GM12878 (cell line): ENCODE results near the gene OSM. TPM values are rescaled to one million over a fixed set of nuclear protein-coding genes. Genes with fewer than 3 reads are reported as not detected.

Source experiments
- ATAC-seq: fragments of 200-7000 bp; cut with Tn5 transposase; 3 replicates; pipeline ENCODE4 v1.9.1; 2020; ENCODE audit warnings: mild to moderate bottlenecking, moderate library complexity
- BruUV-seq: library from RNA; stranded (reverse); fragments of 400-500 nt; replicated peaks from 2 replicates; lab custom pipeline; 2021; lab: Mats Ljungman, UMichigan
- CTCF ChIA-PET: fragments of 300-600 bp; sonication (Branson Sonifier 250); formaldehyde crosslinking; extraction: SDS; loops from one replicate; lab custom pipeline; 2021; ENCODE audit warnings: inconsistent platforms; lab: Yijun Ruan, JAX
- POLR2A ChIA-PET: fragments of 350-600 bp; formaldehyde crosslinking; extraction: SDS; loops from one replicate; lab custom pipeline; 2021; ENCODE audit warnings: inconsistent platforms; lab: Charles Lee
- RAD21 ChIA-PET: fragments of 300-600 bp; sonication (Branson Sonifier 250); formaldehyde crosslinking; loops from one replicate; lab custom pipeline; 2023; ENCODE audit warnings: antibody characterized with exemption; ENCODE audit not compliant: unreplicated experiment; lab: Charles Lee
- SMC1A ChIA-PET: fragments of 300-600 bp; sonication (Branson Sonifier 250); formaldehyde crosslinking; loops from one replicate; lab custom pipeline; 2023; ENCODE audit not compliant: unreplicated experiment, uncharacterized antibody; lab: Charles Lee
- DNase-seq: peaks from one replicate; pipeline ENCODE4 v3.0.0-alpha.2; 2011; ENCODE audit warnings: low read depth, low spot score
- FAIRE-seq: peaks from 3 replicates; lab custom pipeline; 2011; peaks lifted over from hg19 to GRCh38; lab: Jason Lieb, UNC
- H2AFZ ChIP-seq: 2 replicates; pipeline ENCODE4 v1.6.0; 2011; ENCODE audit warnings: low read depth, low read length, control low read depth; ENCODE audit not compliant: control insufficient read depth
- H3K27ac ChIP-seq: 2 replicates; pipeline ENCODE4 v1.5.1; 2011; ENCODE audit warnings: control low read depth; ENCODE audit not compliant: control insufficient read depth, insufficient read depth
- H3K27me3 ChIP-seq, 2 experiments: replicated peaks in 1 of 2; 2 replicates each; pipeline versions ENCODE4 v1.6.0 to v1.6.1; 2011; ENCODE audit warnings: low read length in 1 of 2; ENCODE audit not compliant: control insufficient read depth in 2 of 2, insufficient read depth in 2 of 2
- H3K36me3 ChIP-seq, 2 experiments: 2 replicates each; pipeline ENCODE4 v1.5.1; 2011; ENCODE audit warnings: low read length in 1 of 2; ENCODE audit not compliant: control insufficient read depth in 2 of 2, insufficient read depth in 2 of 2
- H3K4me1 ChIP-seq: 2 replicates; pipeline ENCODE4 v1.6.1; 2011; ENCODE audit warnings: mild to moderate bottlenecking, low read length, moderate library complexity, mixed read lengths; ENCODE audit not compliant: control insufficient read depth, insufficient read depth
- H3K4me2 ChIP-seq: 2 replicates; pipeline ENCODE4 v1.6.0; 2011; ENCODE audit warnings: control low read depth; ENCODE audit not compliant: control insufficient read depth, insufficient read depth
- H3K4me3 ChIP-seq: fragments of 200-600 bp; sonication (generic); 2 replicates; pipeline ENCODE4 v1.5.1; 2016
- H3K79me2 ChIP-seq: 2 replicates; pipeline ENCODE4 v1.6.0; 2011; ENCODE audit warnings: low read length; ENCODE audit not compliant: control insufficient read depth, insufficient read depth
- H3K9ac ChIP-seq: 2 replicates; pipeline ENCODE4 v1.8.0; 2011; ENCODE audit warnings: low read length, control low read depth, mixed read lengths; ENCODE audit not compliant: control insufficient read depth, insufficient read depth
- H3K9me3 ChIP-seq: replicated peaks from 3 replicates; pipeline ENCODE4 v1.5.1; 2011; ENCODE audit warnings: mild to moderate bottlenecking, low read length; ENCODE audit not compliant: control insufficient read depth, insufficient read depth
- H4K20me1 ChIP-seq: 2 replicates; pipeline ENCODE4 v1.6.0; 2011; ENCODE audit not compliant: control insufficient read depth, insufficient read depth
- CREM ChIP-seq: IDR thresholded peaks from 2 replicates; pipeline ENCODE4 v1.6.1; 2014; ENCODE audit warnings: antibody characterized with exemption, low read depth
- FOS ChIP-seq: IDR thresholded peaks from 3 replicates; pipeline ENCODE4 v1.6.1; 2011; ENCODE audit warnings: borderline replicate concordance; ENCODE audit not compliant: insufficient read length; ENCODE audit errors: extremely low read depth
- FOXM1 ChIP-seq: IDR thresholded peaks from 2 replicates; pipeline ENCODE4 v1.6.1; 2012; ENCODE audit warnings: low read depth, mild to moderate bottlenecking, inconsistent platforms, low read length, moderate library complexity
- NFIC ChIP-seq: IDR thresholded peaks from 2 replicates; pipeline ENCODE4 v1.6.1; 2012; ENCODE audit warnings: low read depth, mild to moderate bottlenecking, inconsistent platforms, low read length, moderate library complexity
- NFYB ChIP-seq: IDR thresholded peaks from 2 replicates; pipeline ENCODE4 v1.6.1; 2011; ENCODE audit warnings: low read depth, mild to moderate bottlenecking, low read length, improper control_type of control experiment, moderate library complexity; ENCODE audit not compliant: insufficient read depth
- RAD51 ChIP-seq: fragments of 450-650 bp; IDR thresholded peaks from 2 replicates; pipeline ENCODE4 v1.6.1; 2016; ENCODE audit warnings: moderate library complexity, mild to moderate bottlenecking, inconsistent platforms
- ZBTB11 ChIP-seq: fragments of 450-650 bp; formaldehyde crosslinking; IDR thresholded peaks from 2 replicates; pipeline ENCODE4 v1.5.0; 2022; ENCODE audit warnings: mild to moderate bottlenecking, missing genetic modification characterization
- ZNF207 ChIP-seq: fragments of 450-650 bp; IDR thresholded peaks from 2 replicates; pipeline ENCODE4 v1.6.1; 2014; ENCODE audit warnings: antibody characterized with exemption, mild to moderate bottlenecking, borderline replicate concordance
- ZNF24 ChIP-seq: fragments of 450-650 bp; IDR thresholded peaks from 2 replicates; pipeline ENCODE4 v1.6.1; 2017; ENCODE audit warnings: antibody characterized with exemption, mild to moderate bottlenecking
- WGBS: methylation state at CpG from one replicate; pipeline ENCODE4 v1.1.6; 2016; ENCODE audit warnings: low lambda C conversion rate; ENCODE audit not compliant: insufficient replicate concordance, insufficient coverage; ENCODE audit errors: missing lambda C conversion rate; 5-methylcytosine and 5-hydroxymethylcytosine counted together
- in situ Hi-C: fragments of 300-500 bp; cut with MboI; formaldehyde crosslinking; loops from 9 replicates; pipeline ENCODE4 v1.14.3; 2018; ENCODE audit warnings: mixed read lengths
- intact Hi-C: fragments of 100-400 bp; cut with micrococcal nuclease; formaldehyde crosslinking; loops from one replicate; pipeline ENCODE4 v1.14.2; 2022; ENCODE audit not compliant: unreplicated experiment
- polyA plus RNA-seq, 11 experiments: library from polyadenylated mRNA; depleted of rRNA in 4 of 11; unstranded in 6 of 11; stranded (reverse) in 5 of 11; fragments of >200 nt; fragmentation: Nextera tagmentation in 4 of 11; fragmentation: Illumina TruSeq in 1 of 11; extraction: Ambion mirVana in 4 of 11; extraction: Trizol in 1 of 11; gene quantifications; 1 replicate in 1 of 11; 2 replicates in 10 of 11; pipeline versions ENCODE4 v1.2.1 to v1.2.3, GENCODE V29; 2011 to 2016; ENCODE audit warnings: inconsistent platforms in 2 of 11, missing spikeins in 2 of 11, low read depth in 1 of 11
- total RNA-seq, 4 experiments: library from RNA; depleted of rRNA in 3 of 4; stranded (reverse); fragments of >200 nt in 3 of 4; fragmentation: Illumina TruSeq in 1 of 4; extraction: Trizol in 1 of 4; gene quantifications; 2 replicates each; pipeline versions ENCODE4 v1.2.1 to v1.2.3, GENCODE V29; 2013 to 2021
- TF ChIP-seq, protein P1 (sequence below): fragments of 450-650 bp; IDR thresholded peaks from 2 replicates; pipeline ENCODE4 v1.6.1; 2018; ENCODE audit warnings: borderline replicate concordance, mild to moderate bottlenecking; ENCODE audit not compliant: partially characterized antibody
- TF ChIP-seq, protein P2 (sequence below): fragments of 450-650 bp; formaldehyde crosslinking; IDR thresholded peaks from 2 replicates; pipeline ENCODE4 v1.4.0; 2020; ENCODE audit warnings: mild to moderate bottlenecking, moderate library complexity
- TF ChIP-seq, protein P3 (sequence below): IDR thresholded peaks from 2 replicates; pipeline ENCODE4 v1.6.1; 2011; ENCODE audit warnings: mild to moderate bottlenecking, low read depth, low read length, moderate library complexity; ENCODE audit not compliant: insufficient replicate concordance

The OSM gene
- total and polyA plus RNA-seq, 10 of the 15 experiments (the other 5 are each of a cell fraction or from before 2014, with no cell fraction given) = 0.06 to 1.4 (median 0.59) TPM

DNA sequence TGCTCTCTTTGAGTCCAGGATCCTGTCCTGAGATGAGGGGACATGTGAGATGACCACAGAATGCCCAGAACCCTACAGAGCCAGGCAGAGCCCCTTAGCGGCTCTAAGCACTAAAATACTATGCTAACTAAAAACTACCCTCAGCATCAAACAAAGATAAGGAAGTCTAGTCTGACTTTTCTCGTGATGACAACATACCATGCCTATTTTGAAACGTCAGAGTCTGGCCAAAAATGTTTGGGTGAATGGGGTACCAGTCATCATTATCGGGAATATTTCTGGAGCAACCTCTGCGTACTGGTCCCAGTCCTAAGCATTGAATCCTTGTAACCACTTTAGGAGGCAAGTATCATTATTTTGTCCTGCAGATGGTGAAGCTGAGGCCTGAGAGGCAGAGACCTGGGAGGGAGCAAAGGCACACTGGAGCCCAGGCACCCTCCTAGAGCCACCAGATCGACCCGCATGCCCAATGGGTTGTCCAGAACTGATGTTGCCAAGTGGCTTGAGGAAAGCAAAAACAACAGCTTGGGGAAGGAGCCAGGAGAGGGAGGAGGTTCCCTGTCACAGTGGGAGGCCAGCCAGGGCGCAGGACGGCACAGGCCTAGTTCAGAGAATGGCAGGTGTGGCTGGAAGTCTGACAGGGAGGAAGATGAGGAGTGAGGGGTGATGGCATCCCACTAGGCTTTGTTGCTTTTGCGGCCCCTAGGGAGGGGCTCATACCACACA, 7.2 kb upstream of the OSM start:
- no peak overlapping the region for H3K27ac ChIP-seq
- CTCF ChIA-PET = interaction anchor here (2.0 kb wide), 1 partner anchor 14 kb away, joined by 7 read pairs; no protein-coding TSS in a partner anchor
- H2AFZ ChIP-seq = no peak overlapping the region
- no peaks in the 10 kb centered on the region for H3K9me3 ChIP-seq
- ATAC-seq (no peak), DNase-seq (no peak), FAIRE-seq (no peak)
- no peak overlapping the region for H3K4me3 ChIP-seq
- H3K9ac ChIP-seq = no peak overlapping the region
- H3K36me3 ChIP-seq = no peaks in the 10 kb centered on the region
- no TSS peak for BruUV-seq
- RAD21 ChIA-PET = no interaction called here
- POLR2A ChIA-PET = no interaction called here
- in situ Hi-C loops (no loop called here), intact Hi-C loops (no loop called here)
- 54% methylated on average over 10 of the region's 10 CpGs for WGBS
- SMC1A ChIA-PET = no interaction called here
- no peaks in the 10 kb centered on the region for H3K4me1 ChIP-seq
- no peak overlapping the region for H3K4me2 ChIP-seq
- H3K79me2 ChIP-seq = no peaks in the 10 kb centered on the region
- H4K20me1 ChIP-seq = no peaks in the 10 kb centered on the region
- H3K27me3 ChIP-seq = no peaks in the 10 kb centered on the region
- TF ChIP-seq, protein P1, sequence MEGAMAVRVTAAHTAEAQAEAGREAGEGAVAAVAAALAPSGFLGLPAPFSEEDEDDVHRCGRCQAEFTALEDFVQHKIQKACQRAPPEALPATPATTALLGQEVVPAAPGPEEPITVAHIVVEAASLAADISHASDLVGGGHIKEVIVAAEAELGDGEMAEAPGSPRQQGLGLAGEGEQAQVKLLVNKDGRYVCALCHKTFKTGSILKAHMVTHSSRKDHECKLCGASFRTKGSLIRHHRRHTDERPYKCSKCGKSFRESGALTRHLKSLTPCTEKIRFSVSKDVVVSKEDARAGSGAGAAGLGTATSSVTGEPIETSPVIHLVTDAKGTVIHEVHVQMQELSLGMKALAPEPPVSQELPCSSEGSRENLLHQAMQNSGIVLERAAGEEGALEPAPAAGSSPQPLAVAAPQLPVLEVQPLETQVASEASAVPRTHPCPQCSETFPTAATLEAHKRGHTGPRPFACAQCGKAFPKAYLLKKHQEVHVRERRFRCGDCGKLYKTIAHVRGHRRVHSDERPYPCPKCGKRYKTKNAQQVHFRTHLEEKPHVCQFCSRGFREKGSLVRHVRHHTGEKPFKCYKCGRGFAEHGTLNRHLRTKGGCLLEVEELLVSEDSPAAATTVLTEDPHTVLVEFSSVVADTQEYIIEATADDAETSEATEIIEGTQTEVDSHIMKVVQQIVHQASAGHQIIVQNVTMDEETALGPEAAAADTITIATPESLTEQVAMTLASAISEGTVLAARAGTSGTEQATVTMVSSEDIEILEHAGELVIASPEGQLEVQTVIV = no peak
- TF ChIP-seq ZNF24 (no peak), ZNF207 (no peak), CREM (no peak), NFIC (no peak), ZBTB11 (no peak), NFYB (no peak), FOXM1 (no peak), FOS (no peak), RAD51 (no peak)
- TF ChIP-seq, protein P2, sequence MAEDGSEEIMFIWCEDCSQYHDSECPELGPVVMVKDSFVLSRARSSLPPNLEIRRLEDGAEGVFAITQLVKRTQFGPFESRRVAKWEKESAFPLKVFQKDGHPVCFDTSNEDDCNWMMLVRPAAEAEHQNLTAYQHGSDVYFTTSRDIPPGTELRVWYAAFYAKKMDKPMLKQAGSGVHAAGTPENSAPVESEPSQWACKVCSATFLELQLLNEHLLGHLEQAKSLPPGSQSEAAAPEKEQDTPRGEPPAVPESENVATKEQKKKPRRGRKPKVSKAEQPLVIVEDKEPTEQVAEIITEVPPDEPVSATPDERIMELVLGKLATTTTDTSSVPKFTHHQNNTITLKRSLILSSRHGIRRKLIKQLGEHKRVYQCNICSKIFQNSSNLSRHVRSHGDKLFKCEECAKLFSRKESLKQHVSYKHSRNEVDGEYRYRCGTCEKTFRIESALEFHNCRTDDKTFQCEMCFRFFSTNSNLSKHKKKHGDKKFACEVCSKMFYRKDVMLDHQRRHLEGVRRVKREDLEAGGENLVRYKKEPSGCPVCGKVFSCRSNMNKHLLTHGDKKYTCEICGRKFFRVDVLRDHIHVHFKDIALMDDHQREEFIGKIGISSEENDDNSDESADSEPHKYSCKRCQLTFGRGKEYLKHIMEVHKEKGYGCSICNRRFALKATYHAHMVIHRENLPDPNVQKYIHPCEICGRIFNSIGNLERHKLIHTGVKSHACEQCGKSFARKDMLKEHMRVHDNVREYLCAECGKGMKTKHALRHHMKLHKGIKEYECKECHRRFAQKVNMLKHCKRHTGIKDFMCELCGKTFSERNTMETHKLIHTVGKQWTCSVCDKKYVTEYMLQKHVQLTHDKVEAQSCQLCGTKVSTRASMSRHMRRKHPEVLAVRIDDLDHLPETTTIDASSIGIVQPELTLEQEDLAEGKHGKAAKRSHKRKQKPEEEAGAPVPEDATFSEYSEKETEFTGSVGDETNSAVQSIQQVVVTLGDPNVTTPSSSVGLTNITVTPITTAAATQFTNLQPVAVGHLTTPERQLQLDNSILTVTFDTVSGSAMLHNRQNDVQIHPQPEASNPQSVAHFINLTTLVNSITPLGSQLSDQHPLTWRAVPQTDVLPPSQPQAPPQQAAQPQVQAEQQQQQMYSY = no peak
- TF ChIP-seq, protein P3, sequence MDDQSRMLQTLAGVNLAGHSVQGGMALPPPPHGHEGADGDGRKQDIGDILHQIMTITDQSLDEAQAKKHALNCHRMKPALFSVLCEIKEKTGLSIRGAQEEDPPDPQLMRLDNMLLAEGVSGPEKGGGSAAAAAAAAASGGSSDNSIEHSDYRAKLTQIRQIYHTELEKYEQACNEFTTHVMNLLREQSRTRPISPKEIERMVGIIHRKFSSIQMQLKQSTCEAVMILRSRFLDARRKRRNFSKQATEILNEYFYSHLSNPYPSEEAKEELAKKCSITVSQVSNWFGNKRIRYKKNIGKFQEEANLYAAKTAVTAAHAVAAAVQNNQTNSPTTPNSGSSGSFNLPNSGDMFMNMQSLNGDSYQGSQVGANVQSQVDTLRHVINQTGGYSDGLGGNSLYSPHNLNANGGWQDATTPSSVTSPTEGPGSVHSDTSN = no peak
